Endothelial cell of umbilical vein (primary cell): ENCODE measurements around the gene APBA2. TPM values are rescaled to one million over a fixed set of nuclear protein-coding genes. Genes with fewer than 3 reads are reported as not detected.

ENCODE experiments used
- BruUV-seq: library from RNA; stranded (reverse); fragments of 400-500 nt; replicated peaks from 2 replicates; lab custom pipeline; 2021; lab: Mats Ljungman, UMichigan
- CTCF ChIA-PET: fragments of 300-600, 350-600 bp; sonication (Branson Sonifier 250); formaldehyde crosslinking; loops from one replicate; lab custom pipeline; 2021; ENCODE audit warnings: antibody characterized with exemption, inconsistent platforms; lab: Charles Lee
- POLR2A ChIA-PET: fragments of 300-600, 350-600 bp; sonication (Branson Sonifier 250); formaldehyde crosslinking; loops from one replicate; lab custom pipeline; 2021; ENCODE audit warnings: antibody characterized with exemption, inconsistent platforms; lab: Charles Lee
- DNase-seq: peaks from one replicate; pipeline ENCODE4 v3.0.0-alpha.2; 2011; ENCODE audit warnings: low read depth, low spot score
- FAIRE-seq: peaks from 2 replicates; lab custom pipeline; 2011; peaks lifted over from hg19 to GRCh38; lab: Jason Lieb, UNC
- H2AFZ ChIP-seq: 2 replicates; pipeline ENCODE4 v1.6.0; 2012; ENCODE audit warnings: low read depth, low read length, control low read depth, inconsistent platforms
- H3K27ac ChIP-seq: 2 replicates; pipeline ENCODE4 v1.5.1; 2011; ENCODE audit warnings: low read depth, mild to moderate bottlenecking, control low read depth, low read length, moderate library complexity; ENCODE audit not compliant: insufficient read depth
- H3K27me3 ChIP-seq, 2 experiments: 2 replicates each; pipeline versions ENCODE4 v1.6.0 to v1.6.1; 2011; ENCODE audit warnings: low read length in 2 of 2, mixed read lengths in 1 of 2; ENCODE audit not compliant: control insufficient read depth in 2 of 2, insufficient read depth in 2 of 2
- H3K36me3 ChIP-seq, 2 experiments: 2 replicates in 1 of 2; 3 replicates in 1 of 2; pipeline ENCODE4 v1.5.1; 2011; ENCODE audit warnings: low read length in 2 of 2, mild to moderate bottlenecking in 1 of 2, moderate library complexity in 1 of 2; ENCODE audit not compliant: control insufficient read depth in 2 of 2, insufficient read depth in 2 of 2; ENCODE audit errors: extremely low read depth in 1 of 2
- H3K4me1 ChIP-seq: 3 replicates; pipeline ENCODE4 v1.5.1; 2011; ENCODE audit warnings: mild to moderate bottlenecking, low read length; ENCODE audit not compliant: control insufficient read depth, insufficient read depth; ENCODE audit errors: extremely low read depth
- H3K4me2 ChIP-seq: 2 replicates; pipeline ENCODE4 v1.6.1; 2011; ENCODE audit warnings: low read length, control low read depth, mixed read lengths; ENCODE audit not compliant: insufficient read depth
- H3K4me3 ChIP-seq, 3 experiments: fragments of 200-600 bp in 1 of 3; sonication (generic), shearing (Covaris generic) in 1 of 3; replicated peaks in 1 of 3; 2 replicates each; pipeline ENCODE4 v1.5.1; 2011 to 2016; ENCODE audit warnings: control low read depth in 3 of 3, low read length in 3 of 3, mild to moderate bottlenecking in 2 of 3, inconsistent platforms in 1 of 3, low read depth in 1 of 3, moderate library complexity in 1 of 3; ENCODE audit not compliant: insufficient read depth in 1 of 3
- H3K79me2 ChIP-seq: 2 replicates; pipeline ENCODE4 v1.6.0; 2012; ENCODE audit warnings: low read length, inconsistent platforms; ENCODE audit not compliant: control insufficient read depth, insufficient read depth
- H3K9ac ChIP-seq: replicated peaks from 2 replicates; pipeline ENCODE3; 2011; ENCODE audit warnings: low read length, control low read depth; ENCODE audit not compliant: insufficient read depth; ENCODE audit errors: extremely low read depth
- H3K9me1 ChIP-seq: replicated peaks from 3 replicates; pipeline ENCODE4 v1.6.0; 2011; ENCODE audit warnings: mild to moderate bottlenecking, low read length; ENCODE audit not compliant: control insufficient read depth, insufficient read depth; ENCODE audit errors: extremely low read depth
- H3K9me3 ChIP-seq: replicated peaks from 2 replicates; pipeline ENCODE4 v1.5.1; 2012; ENCODE audit warnings: low read length, inconsistent platforms; ENCODE audit not compliant: control insufficient read depth, insufficient read depth
- H4K20me1 ChIP-seq: replicated peaks from 2 replicates; pipeline ENCODE3; 2011; ENCODE audit warnings: mild to moderate bottlenecking, low read length; ENCODE audit not compliant: control insufficient read depth, insufficient read depth; ENCODE audit errors: extremely low read depth
- EZH2 ChIP-seq: IDR thresholded peaks from 2 replicates; pipeline ENCODE4 v1.6.1; 2012; ENCODE audit warnings: borderline replicate concordance, low read depth, mild to moderate bottlenecking, moderate library complexity, low read length, inconsistent platforms; ENCODE audit not compliant: severe bottlenecking
- FOS ChIP-seq: IDR thresholded peaks from 2 replicates; pipeline ENCODE4 v1.6.1; 2011; ENCODE audit warnings: mild to moderate bottlenecking, low read length, moderate library complexity, borderline replicate concordance; ENCODE audit not compliant: insufficient read depth
- GATA2 ChIP-seq: IDR thresholded peaks from 2 replicates; pipeline ENCODE4 v1.7.0; 2011; ENCODE audit warnings: low read depth, mild to moderate bottlenecking, moderate library complexity, mixed read lengths, low read length; ENCODE audit not compliant: insufficient read length, insufficient read depth
- JUN ChIP-seq: IDR thresholded peaks from 2 replicates; pipeline ENCODE4 v1.6.1; 2011; ENCODE audit warnings: borderline replicate concordance, low read depth; ENCODE audit not compliant: insufficient read length, insufficient read depth
- MYC ChIP-seq: IDR thresholded peaks from one replicate; pipeline ENCODE4 v1.6.1; 2011; ENCODE audit warnings: mild to moderate bottlenecking, low read depth, low read length
- POLR2A ChIP-seq: IDR thresholded peaks from 2 replicates; pipeline ENCODE4 v1.6.1; 2012; ENCODE audit warnings: low read depth, mild to moderate bottlenecking, control low read depth, low read length
- POLR2AphosphoS5 ChIP-seq: IDR thresholded peaks from 2 replicates; pipeline ENCODE4 v1.6.1; 2012; ENCODE audit warnings: low read depth, mild to moderate bottlenecking, control low read depth, low read length, moderate library complexity; ENCODE audit not compliant: insufficient read depth
- dilution Hi-C: fragments of 300-500 bp; cut with MboI; formaldehyde crosslinking; loops from one replicate; pipeline ENCODE4 v1.15.0; 2019; ENCODE audit warnings: low sequenced_read_pairs; ENCODE audit not compliant: extremely low pct_ligation_motif_present
- intact Hi-C: fragments of 100-400 bp; cut with micrococcal nuclease; formaldehyde crosslinking; loops from one replicate; pipeline ENCODE4 v1.10.0; 2022
- polyA plus RNA-seq, 4 experiments: library from polyadenylated mRNA; depleted of rRNA in 3 of 4; stranded (reverse) in 3 of 4; unstranded in 1 of 4; fragments of >200 nt; gene quantifications; 2 replicates each; pipeline versions ENCODE4 v1.2.1 to v1.2.3, GENCODE V29; 2011 to 2012; ENCODE audit warnings: missing spikeins in 1 of 4
- total RNA-seq: library from RNA; stranded (reverse); gene quantifications from 2 replicates; pipeline ENCODE4 v1.2.3, GENCODE V29; 2021
- TF ChIP-seq, protein P1 (sequence below), 2 donors: IDR thresholded peaks; 1 replicate in 1 of 2; 2 replicates in 1 of 2; pipeline ENCODE4 v1.5.1; 2011; ENCODE audit warnings: low read length in 2 of 2, mild to moderate bottlenecking in 2 of 2, moderate library complexity in 2 of 2, control low read depth in 1 of 2, inconsistent platforms in 1 of 2, low read depth in 1 of 2; ENCODE audit not compliant: insufficient read depth in 1 of 2; ENCODE audit errors: extremely low read depth in 1 of 2
- TF ChIP-seq, protein P2 (sequence below): IDR thresholded peaks from 2 replicates; pipeline ENCODE4 v1.6.1; 2011; ENCODE audit not compliant: insufficient read depth, insufficient read length

The APBA2 gene
- total and polyA plus RNA-seq, 2 donors (not counting 3 experiments of a cell fraction or from before 2014, with no cell fraction given), result 5.7 to 11.1 TPM

DNA sequence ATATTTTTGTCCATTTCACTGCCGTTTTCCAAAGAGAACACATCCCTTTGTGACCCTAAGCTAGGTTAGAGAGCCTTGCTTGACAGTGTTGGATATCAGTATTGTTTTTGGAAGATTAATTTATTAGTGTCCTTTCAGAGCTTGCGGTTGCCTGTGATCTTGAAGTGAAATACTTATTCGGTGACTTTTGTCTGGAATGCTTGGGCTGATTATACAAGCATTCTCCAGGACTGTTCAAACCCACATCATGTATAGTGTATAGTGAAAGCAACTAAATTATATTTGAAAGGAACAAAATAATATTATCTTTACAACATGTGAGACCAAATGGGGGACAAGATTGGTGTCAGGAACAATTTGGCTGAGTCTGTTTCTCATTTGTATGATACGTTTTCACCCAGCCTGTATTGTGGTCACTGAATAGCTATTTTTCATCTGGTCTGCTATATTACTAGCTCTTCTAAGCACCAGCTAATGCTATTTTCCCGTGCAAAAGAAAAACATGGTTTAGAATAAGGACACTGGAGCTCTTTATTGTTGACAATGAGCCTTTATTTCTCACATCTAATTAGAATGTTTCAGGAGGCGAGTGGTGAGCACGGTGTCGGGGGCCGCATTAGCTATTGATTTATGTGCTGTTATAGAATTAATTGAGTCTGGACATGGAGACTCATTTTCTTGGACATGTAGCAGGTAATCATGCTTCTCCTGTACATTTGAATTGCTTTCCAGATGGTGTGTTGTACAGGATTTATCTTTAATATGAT, 158.1 kb downstream of the APBA2 start:
- no peaks in the 10 kb centered on the region for H3K36me3 ChIP-seq
- DNase-seq (no peak), FAIRE-seq (no peak)
- ChIA-PET CTCF (interaction anchor here (1.3 kb wide), 1 partner anchor 17 kb away, joined by 3 read pairs; no protein-coding TSS in a partner anchor), POLR2A (no interaction called here)
- intact Hi-C loops, result no loop called here
- H3K4me1 ChIP-seq, result no peaks in the 10 kb centered on the region
- H3K9ac ChIP-seq, result no peak overlapping the region
- no peaks in the 10 kb centered on the region for H3K9me1 ChIP-seq
- TF ChIP-seq POLR2AphosphoS5 (no peak), POLR2A (no peak), EZH2 (no peak), MYC (no peak), FOS (no peak), GATA2 (no peak), JUN (no peak)
- TF ChIP-seq, protein P1, sequence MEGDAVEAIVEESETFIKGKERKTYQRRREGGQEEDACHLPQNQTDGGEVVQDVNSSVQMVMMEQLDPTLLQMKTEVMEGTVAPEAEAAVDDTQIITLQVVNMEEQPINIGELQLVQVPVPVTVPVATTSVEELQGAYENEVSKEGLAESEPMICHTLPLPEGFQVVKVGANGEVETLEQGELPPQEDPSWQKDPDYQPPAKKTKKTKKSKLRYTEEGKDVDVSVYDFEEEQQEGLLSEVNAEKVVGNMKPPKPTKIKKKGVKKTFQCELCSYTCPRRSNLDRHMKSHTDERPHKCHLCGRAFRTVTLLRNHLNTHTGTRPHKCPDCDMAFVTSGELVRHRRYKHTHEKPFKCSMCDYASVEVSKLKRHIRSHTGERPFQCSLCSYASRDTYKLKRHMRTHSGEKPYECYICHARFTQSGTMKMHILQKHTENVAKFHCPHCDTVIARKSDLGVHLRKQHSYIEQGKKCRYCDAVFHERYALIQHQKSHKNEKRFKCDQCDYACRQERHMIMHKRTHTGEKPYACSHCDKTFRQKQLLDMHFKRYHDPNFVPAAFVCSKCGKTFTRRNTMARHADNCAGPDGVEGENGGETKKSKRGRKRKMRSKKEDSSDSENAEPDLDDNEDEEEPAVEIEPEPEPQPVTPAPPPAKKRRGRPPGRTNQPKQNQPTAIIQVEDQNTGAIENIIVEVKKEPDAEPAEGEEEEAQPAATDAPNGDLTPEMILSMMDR (IDR thresholded peaks at IDR 0.05; ENCODE audit: extremely low read depth in 1 of 2, insufficient read depth in 1 of 2, low read depth in 1 of 2, low read length in 2 of 2), result no peak
- TF ChIP-seq, protein P2, sequence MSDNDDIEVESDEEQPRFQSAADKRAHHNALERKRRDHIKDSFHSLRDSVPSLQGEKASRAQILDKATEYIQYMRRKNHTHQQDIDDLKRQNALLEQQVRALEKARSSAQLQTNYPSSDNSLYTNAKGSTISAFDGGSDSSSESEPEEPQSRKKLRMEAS, result no peak
- no peaks in the 10 kb centered on the region for H3K79me2 ChIP-seq
- dilution Hi-C loops, result no loop called here
- no peak overlapping the region for H3K27ac ChIP-seq
- H3K4me2 ChIP-seq, result no peak overlapping the region
- no TSS peak for BruUV-seq
- H2AFZ ChIP-seq, result no peak overlapping the region
- no peaks in the 10 kb centered on the region for H3K9me3 ChIP-seq
- no peaks in the 10 kb centered on the region for H3K27me3 ChIP-seq
- no peaks in the 10 kb centered on the region for H4K20me1 ChIP-seq
- no peak overlapping the region for H3K4me3 ChIP-seq
